Hematopoietic multipotent progenitor cell treated with erythropoietin and hydrocortisone succinate and interleukin-3 and kit ligand, for 6 days (in vitro differentiated cells): ENCODE results near the gene CYP19A1.

Experiments
- DNase-seq: peaks from one replicate; pipeline ENCODE4 v3.0.0-alpha.2; 2015

CYP19A1 gene

GRCh38 chr15:51322621-51323296 is 15.6 kb downstream of the CYP19A1 start:
- peak; percentile 13 for DNase-seq

DNA sequence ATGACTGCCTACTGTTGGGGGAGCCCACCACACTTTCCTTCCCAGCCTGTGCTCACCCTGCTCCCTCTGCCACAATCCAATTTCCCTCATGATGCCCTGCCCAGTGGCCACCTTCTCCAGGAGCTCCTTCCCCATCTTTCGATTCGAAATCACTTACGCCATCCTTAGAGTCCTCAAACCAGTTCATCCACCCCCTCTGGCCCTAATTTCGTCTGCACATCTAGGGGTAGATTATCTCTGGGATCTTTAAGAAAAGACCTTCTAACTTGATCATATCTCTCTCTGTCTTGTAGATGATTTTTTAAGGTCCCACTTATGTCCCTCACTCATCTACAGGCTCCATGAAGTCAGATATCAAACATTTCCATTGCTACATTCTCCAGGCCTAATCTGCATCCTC is 17.1 kb downstream of the CYP19A1 start:
- no peak for DNase-seq

DNA sequence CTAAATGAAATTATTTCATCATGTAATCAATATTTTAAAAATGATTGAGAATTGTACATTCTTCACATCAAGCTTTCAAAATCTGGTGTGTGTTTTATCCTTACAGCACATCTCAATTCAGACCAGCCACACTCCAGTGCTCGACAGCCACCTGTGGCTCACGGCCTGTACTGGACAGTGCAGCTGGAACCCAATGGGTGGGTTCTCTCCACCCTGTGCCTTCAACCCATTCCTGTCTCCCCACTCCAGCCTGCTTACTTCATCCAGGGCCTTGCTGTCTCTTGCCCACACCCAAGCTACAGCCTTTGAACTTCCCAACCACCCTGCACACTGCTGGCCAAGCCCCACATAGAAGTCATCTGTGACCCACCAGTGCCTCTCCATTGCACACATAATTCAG is 17.6 kb downstream of the CYP19A1 start:
- no peak for DNase-seq

GRCh38 chr15:51319539-51319938 is 18.9 kb downstream of the CYP19A1 start:
- DNase-seq: no peak

DNA sequence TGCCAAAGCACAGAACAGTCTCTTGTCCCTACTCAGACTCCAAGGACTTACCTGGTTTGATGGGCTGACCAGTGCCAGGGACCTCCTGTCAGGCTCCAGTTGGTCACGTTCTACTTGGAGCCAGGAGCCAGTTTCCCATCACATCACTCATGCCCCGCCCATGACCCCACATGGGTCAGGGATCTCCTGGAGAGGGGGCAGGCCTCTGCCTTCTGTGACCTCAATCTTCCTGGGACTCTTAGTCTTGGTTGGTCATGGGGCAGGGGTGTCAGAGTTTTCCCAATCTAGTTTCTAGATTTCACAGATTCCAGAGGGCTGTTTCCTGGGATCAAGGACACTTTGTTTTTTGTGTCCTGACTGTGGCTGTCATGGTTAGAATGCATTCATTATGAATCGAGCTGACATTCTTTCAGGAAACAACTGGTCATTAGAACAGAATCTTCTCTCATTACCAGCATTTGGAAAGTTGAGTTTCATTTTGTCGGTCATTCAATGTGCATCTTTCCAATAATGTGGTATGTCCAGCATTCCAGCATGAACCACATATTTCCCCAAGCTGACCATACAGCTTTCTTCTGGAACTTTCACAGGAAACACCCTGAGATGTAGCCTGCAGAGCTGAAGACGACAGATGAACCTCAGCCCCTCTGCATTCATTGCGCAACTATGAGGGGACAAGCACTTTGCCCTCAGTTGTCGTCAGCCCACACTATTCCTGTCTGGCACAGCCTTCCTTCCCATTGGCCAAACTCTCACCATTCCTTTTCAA is 19.8 kb downstream of the CYP19A1 start:
- DNase-seq: no peak

DNA sequence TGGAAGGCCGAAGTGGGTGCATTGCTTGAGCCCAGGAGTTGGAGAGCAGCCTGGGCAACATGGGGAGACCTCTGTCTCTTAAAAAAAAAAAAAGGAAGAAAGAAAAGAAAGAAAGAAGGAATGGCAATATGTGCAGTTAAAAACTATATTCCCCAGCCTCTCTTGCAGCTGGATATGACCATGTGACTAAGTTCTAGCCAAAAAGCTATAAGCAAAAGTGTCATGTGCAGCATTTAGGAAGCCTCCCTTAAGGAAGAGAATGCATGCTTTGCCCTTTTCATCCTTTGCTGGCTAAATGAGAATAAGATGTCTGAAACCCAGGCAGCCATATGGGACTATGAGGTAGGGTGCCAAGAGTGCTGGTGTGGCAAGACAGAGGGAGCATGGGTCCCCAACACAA is 21.8 kb downstream of the CYP19A1 start:
- no peak for DNase-seq

DNA sequence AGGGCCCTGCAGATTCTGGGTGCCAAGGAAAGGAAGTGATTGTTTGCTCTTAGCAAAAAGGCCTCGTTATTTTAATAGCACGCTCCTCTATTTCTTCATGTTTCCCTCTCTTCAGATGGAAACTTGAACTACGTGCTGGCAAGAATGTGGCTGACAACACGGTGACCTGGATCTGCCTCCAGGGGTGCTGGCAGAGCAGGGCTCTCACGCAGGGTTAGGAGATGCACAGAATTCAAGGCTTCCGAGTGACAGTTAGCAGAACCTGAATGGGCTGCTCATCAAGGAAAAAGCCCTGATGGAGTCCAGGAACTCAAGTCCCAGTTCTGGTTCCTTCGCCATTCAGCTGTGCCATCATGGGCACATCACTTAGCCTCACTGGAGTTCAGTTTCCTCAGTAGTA is 22.7 kb downstream of the CYP19A1 start:
- no peak for DNase-seq

- no peak for DNase-seq
Measured at GRCh38 chr15:51314391-51315337, 23.7 kb downstream of the CYP19A1 start.

DNA sequence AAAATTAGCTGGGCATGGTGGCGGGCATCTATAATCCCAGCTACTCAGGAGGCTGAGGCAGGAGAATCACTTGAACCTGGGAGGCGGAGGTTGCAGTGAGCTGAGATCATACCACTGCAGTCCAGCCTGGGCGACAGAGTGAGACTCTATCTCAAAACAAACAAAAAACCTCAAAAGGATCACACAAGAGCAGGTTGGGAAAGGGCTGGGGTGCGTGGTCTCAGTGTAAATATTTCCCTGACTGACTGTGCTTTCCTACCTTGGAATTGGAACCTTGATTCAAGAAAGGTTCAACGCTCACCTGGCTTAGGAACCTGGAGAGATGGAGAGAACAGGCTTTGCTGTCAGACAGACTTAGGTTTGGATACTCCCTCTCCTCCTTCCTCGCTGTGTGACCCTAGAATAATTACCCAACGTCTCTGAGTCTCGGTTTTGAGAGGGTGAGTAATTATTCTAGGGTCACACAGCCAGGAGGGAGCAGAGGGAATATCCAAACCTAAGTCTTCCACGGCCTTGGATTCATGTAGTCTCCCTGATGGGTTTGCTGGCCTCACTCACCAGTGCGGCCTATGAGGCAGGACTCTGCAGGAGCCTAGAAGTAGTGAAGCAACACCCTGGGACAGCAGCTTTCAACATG is 24.6 kb downstream of the CYP19A1 start:
- no peak for DNase-seq

- no peak for DNase-seq
Measured at GRCh38 chr15:51313074-51313393, 25.4 kb downstream of the CYP19A1 start.

GRCh38 chr15:51312166-51313073 is 26.0 kb downstream of the CYP19A1 start:
- no peak for DNase-seq

GRCh38 chr15:51311510-51311909 is 26.9 kb downstream of the CYP19A1 start:
- no peak for DNase-seq

GRCh38 chr15:51310064-51310463 is 28.3 kb downstream of the CYP19A1 start:
- no peak for DNase-seq

DNA sequence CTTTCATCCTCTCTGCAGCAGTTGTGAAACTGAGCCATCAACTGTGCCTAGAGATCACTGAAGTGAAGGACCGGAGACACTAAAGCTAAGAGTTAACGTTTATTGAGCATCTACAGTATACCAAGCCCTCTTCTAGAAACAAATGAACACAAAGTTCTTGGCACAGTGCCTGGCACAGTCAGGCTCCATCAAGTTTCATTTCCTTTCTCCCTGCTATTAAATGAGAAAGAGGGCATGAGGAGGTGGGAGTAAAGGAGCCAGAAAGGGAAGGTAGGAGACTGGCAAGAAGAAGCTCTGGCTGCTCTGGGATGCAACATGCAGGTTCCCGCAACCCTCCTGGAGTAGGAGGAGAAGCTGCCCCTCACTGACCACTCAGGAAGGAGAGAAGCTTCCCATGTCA is 30.6 kb downstream of the CYP19A1 start:
- no peak for DNase-seq

- no peak for DNase-seq
Measured at GRCh38 chr15:51307325-51307724, 31.1 kb downstream of the CYP19A1 start.

GRCh38 chr15:51303462-51303980 is 34.9 kb downstream of the CYP19A1 start:
- no peak for DNase-seq

DNA sequence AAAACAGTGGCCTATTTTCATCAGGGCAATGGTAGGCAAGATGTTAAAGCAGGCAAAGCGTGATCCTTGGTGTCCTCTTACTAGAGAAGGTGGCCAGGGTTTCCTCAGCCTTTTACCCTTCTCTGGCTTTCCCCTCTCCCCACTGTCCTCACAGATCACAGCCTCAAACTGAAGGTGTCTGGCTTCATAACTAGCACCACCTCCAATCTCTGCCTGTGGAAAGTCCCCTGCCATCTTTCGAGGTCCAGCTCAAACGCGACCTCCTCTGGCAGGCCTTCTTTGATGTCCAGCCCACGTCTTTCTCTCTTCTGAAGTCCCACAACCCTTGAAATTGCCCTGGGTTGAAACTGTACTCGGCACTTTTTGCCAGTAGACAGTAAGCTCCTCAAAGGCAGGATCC is 35.9 kb downstream of the CYP19A1 start:
- no peak for DNase-seq

DNA sequence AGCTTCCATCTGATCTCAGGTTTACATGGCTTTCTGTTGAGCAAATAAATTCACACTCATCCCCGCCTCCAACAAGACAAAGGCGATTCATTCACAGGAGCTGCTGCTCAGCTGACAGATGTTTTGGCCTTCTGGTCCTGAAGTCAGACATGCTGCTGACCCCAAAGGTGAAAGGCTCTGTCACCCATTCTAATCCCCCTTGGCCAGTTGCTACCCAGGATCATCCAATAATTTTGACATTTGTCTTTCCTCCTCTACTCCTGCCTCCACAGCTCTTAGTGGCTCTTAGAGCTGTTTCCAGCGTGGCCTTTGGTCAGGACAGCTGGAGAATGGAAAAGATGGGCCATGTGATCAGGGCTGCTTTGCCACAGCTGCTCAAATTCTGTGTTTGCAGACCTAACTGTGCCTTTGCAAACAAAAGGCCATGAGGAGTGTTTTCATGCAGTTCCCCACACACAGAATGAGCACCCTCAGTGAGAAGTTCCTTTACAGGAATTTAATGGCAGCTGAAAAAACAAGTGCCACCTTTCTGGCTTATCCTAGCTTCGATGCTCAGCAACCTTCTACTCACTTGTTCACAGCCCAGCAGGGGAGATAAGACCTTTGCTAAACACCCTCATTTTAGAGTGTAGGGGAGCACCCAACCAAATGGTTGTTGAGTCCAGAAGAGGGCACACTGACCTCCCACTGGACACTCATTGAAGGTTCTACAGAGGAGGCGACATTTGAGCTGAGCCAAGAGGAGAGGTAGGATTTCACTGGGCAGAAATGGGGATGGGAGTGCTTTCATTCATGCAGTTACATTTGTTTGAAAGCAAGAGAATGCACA is 39.0 kb downstream of the CYP19A1 start:
- DNase-seq: no peak

GRCh38 chr15:51298620-51299019 is 39.8 kb downstream of the CYP19A1 start:
- no peak for DNase-seq

GRCh38 chr15:51290720-51291119 is 47.7 kb downstream of the CYP19A1 start:
- DNase-seq: no peak

GRCh38 chr15:51289290-51289689 is 49.1 kb downstream of the CYP19A1 start:
- no peak for DNase-seq
